Measurements from ENCODE around the gene CHD1L. TPM values are rescaled to one million over a fixed set of nuclear protein-coding genes. Genes with fewer than 3 reads are reported as not detected.
"Not testable (repeated sequence)": the region's sequence is repeated elsewhere in the genome, so short reads cannot be mapped to it uniquely, and the experiment has no call there.

Gene CHD1L
- total RNA-seq (2014; rRNA removed; shearing (Covaris generic); ENCODE audit: low replicate concordance): 89.4 and 97.1 TPM in 2 replicates

DNA sequence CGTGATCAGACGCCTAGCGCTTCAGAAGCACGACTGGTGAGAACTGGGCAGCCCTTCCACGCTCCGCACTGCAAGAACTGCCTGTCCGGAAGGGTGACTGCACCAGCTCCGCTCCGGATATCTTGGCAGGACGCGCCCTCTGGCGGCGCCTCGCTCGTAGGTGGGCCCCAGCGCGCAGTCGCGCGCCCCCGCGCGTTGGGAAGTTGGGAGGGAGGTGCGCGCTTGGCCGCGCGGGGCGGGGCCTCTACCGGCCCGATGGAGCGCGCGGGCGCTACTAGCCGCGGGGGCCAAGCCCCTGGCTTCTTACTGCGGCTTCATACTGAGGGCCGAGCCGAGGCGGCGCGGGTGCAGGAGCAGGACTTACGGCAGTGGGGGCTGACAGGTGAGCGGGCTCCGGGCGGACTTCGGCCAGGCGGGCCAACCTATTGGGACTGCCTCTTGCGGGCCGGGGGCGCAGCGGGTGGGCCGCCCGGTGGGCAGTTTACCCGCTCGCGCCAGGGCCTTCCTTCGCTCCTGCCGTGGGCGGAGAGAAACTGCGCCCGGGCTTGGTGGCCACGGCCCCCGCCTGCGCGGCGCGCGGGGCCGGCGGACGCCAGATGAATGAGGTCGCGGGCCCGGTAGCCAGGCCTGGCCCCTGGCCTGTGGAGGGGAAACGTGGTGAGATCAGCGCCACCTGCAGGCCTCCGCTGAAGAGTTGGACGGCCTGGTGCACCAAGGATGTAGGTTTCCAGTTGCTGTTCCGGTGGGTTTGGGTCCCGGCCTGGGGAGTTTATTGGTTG is at the start of gene CHD1L:
TSS of gene CHD1L (plus strand) at position 236 of the 779 bp plus-strand sequence. CDS start at position 256, 20 bp downstream.
- DNase-seq: peak; percentile 97
- H3K9me3 ChIP-seq: peaks cover 3% of the 10 kb centered on the region; the same call in 1 of the 2 replicates
- peak within 1 kb of the TSS; percentile 78 for H3K4me3 ChIP-seq
- H3K36me3 ChIP-seq: peaks cover 9% of the 10 kb centered on the region
- H3K27me3 ChIP-seq: no peaks in the 10 kb centered on the region

DNA sequence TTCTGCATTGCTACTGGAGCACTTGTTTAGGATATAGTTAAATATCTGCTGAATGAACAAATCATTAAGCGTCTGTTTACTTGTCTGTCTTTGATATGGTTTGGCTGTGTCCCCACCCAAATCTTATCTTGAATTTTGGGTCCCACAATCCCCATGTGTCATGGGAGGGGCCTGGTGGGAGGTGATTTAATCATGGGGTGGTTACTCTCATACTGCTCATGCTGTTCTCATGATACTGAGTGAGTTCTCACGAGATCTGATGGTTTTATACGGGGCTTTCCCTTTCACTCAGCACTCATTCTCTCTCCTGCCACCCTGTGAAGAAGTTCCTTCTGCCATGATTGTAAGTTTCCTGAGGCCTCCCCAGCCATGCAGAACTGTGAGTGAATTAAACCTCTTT is 45.2 kb upstream of the CHD1L start:
- DNase-seq, H3K27me3 ChIP-seq, H3K4me3 ChIP-seq, H3K36me3 ChIP-seq, H3K9me3 ChIP-seq: not testable (repeated sequence)

DNA sequence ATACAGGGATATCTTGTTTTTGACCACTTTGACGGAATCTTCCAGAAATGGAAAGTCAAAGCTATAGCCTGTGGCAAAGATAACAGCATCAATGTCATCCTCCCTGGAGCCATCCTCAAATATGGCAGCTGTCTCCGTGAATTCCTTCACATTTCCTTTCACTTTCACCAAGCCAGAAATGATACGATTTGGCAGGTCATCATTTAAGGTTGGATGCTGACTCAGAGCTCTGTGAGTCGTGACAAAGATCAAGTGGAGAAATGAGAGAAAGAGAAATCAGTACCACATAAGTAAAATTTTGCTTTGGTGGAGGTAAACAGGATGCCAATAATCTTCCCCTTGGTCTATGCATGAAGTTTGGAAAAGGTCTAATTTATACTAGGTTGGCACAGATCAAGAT is 41.2 kb upstream of the CHD1L start:
- DNase-seq: peak; percentile 7

DNA sequence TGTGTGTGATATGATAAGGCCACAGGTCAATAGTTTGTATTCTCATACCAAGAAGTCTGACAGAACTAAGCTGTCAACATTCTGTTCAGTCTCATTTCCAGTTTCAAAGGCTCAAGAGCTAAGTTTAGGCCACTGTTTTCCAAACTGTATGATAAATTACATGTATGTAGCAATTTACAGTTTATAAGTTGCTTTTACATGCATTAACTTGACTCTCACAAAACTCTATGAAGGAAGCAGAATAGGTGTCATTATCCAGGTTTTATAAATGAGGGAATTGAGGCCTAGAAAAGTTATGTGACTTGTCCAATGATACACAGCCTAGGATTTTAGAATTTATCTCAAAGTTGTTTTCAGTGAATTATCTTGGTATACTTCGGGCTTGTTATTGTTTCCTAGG is 40.7 kb upstream of the CHD1L start:
- Histone ChIP-seq H3K4me3 (no peak overlapping the region), H3K27me3 (no peaks in the 10 kb centered on the region; the same call in 1 of the 2 replicates), H3K36me3 (no peaks in the 10 kb centered on the region), H3K9me3 (no peaks in the 10 kb centered on the region)
- DNase-seq: no peak

More for the DNA sequence above, 41.2 kb upstream of the CHD1L start:
- Histone ChIP-seq H3K9me3 (no peaks in the 10 kb centered on the region), H3K4me3 (no peak overlapping the region), H3K36me3 (no peaks in the 10 kb centered on the region), H3K27me3 (no peaks in the 10 kb centered on the region; the same call in 1 of the 2 replicates)

DNA sequence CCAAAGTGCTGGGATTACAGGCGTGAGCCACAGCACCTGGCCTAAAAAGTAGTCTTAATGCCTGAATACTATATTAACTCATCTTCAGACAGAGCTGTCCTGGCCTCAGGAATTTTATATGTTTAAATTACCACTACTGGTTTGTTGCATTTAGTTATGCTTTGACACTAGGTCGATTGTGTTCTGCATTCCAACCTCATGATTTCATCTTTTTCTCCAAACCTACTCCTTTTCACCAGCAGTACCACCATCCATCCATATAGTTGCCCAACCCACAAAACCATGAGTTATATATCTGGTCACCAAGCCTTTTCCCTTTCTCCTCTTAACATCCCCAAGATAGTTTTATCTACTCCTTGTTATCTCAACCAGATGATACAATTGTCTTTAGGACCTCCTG is 39.9 kb upstream of the CHD1L start:
- Histone ChIP-seq H3K4me3 (no peak overlapping the region), H3K9me3 (no peaks in the 10 kb centered on the region), H3K27me3 (no peaks in the 10 kb centered on the region; the same call in 1 of the 2 replicates), H3K36me3 (no peaks in the 10 kb centered on the region)
- no peak for DNase-seq

DNA sequence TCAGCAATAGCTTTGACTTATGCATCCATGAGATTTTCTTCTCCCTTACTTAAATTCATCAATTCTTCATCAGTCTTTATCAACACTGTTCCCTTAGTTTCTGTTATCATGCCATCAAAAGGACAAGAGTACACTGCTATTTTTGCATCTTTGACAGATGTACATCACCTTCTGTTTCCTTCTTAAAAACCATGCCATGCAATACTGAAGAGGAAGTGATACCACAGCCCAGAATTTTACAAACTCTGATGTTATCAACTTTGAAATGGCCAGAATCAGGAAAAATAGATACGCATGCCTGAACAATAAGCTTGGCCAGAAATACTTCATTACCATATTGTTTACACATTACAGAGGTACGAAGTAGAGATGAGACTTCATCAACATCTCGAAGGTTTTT is 38.4 kb upstream of the CHD1L start:
- Histone ChIP-seq H3K27me3 (no peaks in the 10 kb centered on the region), H3K9me3 (no peaks in the 10 kb centered on the region), H3K4me3 (no peak overlapping the region), H3K36me3 (no peaks in the 10 kb centered on the region)
- DNase-seq: no peak

DNA sequence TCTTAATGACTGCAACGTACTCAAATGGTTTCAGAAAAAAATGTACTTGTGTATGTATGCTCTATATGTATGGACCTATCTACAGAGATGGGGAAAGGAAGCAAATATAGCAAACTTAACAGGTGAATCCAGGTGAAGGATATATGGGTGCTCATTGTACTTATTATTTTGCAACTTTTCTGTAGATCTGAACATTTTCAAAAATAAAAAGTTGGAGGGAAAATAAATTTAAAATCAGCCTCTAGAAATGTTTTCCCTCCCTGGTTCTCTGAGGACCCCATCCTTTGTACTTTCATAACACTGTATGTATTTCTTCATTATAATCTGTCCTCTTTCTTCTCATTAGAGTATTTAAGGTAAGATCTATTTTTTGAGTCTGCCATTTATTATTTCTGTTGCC is 35.3 kb upstream of the CHD1L start:
- H3K36me3 ChIP-seq: no peaks in the 10 kb centered on the region
- no peak overlapping the region for H3K4me3 ChIP-seq
- DNase-seq: no peak
- H3K27me3 ChIP-seq: no peaks in the 10 kb centered on the region
- H3K9me3 ChIP-seq: no peaks in the 10 kb centered on the region

DNA sequence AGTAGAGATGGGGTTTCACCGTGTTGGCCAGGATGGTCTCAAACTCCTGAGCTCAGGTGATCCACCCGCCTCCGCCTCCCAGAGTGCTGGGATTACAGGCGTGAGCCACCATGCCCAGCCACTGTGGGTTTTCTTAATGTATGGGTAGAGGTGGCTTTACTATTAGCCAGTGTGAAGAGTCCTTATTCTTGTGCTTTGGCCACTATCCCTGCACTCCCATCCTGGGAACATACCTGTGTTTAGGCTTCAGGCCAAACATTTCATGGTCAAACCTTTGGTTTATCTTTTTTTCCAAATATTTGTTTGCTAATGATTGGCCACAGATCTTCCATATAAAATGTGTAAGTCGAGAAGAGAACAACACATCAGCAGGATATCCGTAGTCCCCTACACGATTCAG is 33.9 kb upstream of the CHD1L start:
- no peak for DNase-seq
- H3K4me3 ChIP-seq: no peak overlapping the region

DNA sequence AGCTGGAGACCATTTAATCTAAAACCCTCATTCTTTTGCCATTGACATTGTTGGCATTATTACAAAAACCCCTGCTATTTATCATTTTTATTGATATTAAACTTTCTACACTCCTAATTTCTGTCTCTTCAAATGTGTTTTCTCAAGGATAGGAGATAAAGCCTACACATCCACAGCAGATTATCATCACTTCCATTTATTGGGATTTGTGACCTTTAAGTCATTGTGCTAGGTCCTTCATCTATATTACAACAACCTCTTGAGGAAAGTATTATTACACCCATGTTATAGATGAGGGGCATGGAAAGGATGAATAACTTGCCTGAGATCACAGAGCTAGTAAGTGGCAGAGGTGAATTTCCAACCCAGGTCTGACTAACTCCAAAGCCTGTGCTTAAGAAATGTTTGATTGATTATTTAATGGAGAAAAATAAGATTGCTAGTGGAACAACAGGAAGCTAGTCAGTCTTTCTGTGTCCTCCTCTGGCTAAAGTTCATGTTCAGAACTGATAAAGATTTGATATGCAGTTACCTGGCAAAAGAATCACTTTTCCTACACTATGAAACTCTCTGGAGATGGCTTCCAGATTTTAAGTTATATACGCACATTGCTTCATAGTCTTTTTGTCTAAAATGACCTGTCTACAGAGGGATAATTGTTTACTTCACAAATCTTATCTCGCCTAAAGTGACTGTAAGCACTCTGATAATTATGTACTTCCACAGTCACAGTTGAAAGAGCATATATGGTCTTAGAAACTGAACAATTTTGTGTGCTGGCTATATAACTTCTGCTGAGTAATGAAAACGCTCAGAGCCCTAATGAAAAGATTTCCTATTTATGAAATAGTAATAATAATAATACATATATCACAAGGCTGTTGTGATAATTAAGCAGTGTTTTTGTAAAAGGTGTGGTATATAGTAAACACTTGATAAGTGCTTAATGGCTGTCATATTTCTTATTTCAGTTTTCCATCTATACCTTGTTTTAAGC is 32.4 kb upstream of the CHD1L start:
- no peak for DNase-seq
- H3K4me3 ChIP-seq: no peak overlapping the region
- H3K36me3 ChIP-seq: no peaks in the 10 kb centered on the region
- no peaks in the 10 kb centered on the region; the same call in 1 of the 2 replicates for H3K27me3 ChIP-seq
- H3K9me3 ChIP-seq: no peaks in the 10 kb centered on the region

More for the DNA sequence above, 33.9 kb upstream of the CHD1L start:
- H3K9me3 ChIP-seq: no peaks in the 10 kb centered on the region
- H3K27me3 ChIP-seq: no peaks in the 10 kb centered on the region; the same call in 1 of the 2 replicates
- no peaks in the 10 kb centered on the region for H3K36me3 ChIP-seq

DNA sequence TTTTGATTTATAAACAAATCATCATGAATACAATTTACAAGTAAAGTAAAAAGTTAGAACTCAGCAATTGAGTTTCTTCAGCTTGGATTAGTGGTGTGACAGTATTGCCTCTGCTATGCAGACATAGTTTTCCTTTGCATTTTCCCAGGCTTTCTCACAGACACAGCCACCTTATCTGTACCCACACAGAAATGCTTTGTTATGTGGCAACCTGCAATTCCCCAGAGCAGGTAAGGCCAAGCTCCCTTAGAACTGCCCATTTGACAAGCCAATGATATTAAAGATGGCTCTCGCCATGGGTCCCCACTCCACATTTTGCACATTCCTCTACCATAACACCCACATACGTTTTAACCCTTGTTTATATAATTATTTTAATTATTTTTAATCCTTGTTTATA is 31.5 kb upstream of the CHD1L start:
- no peaks in the 10 kb centered on the region; the same call in 1 of the 2 replicates for H3K27me3 ChIP-seq
- H3K36me3 ChIP-seq: no peaks in the 10 kb centered on the region
- DNase-seq: no peak
- H3K9me3 ChIP-seq: no peaks in the 10 kb centered on the region
- no peak overlapping the region for H3K4me3 ChIP-seq

DNA sequence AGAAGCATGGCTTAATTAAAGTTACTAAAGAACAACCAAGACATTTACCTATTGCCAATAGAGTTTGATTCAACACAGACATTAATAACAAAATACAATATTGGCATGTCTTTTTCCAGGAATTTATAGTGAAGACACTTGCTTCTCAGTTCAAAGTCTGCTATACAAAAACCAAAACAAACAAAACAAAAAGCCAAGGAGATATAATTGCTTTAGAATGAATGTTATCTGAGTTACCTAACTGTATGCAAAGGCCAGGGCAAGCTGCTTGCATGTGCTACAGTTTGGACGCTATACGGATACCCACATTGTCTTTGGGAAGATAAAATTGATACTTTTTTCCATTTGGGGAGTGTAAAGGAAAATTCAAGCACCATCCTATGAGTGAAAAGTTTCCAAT is 30.9 kb upstream of the CHD1L start:
- Histone ChIP-seq H3K27me3 (no peaks in the 10 kb centered on the region; the same call in 1 of the 2 replicates), H3K36me3 (no peaks in the 10 kb centered on the region), H3K4me3 (no peak overlapping the region), H3K9me3 (no peaks in the 10 kb centered on the region)
- DNase-seq: no peak

DNA sequence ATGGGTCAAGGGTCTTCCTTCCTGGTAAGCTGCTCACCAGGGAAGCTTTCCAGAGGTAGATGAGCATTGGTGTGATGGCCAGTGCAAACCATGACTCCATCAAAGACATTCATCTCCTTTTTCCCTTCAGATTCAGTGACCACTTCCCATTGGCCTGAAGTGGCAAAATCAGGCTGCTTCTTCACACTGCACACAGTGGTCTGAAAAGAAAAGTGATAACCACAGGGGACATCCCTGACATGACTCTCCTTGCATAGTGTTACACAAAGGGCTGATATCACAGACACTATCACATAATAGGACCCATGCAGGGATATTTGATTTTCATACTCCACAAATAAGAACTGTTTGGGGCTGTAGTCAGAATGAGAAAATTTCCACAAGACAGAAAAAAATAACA is 29.2 kb upstream of the CHD1L start:
- DNase-seq: no peak
- H3K4me3 ChIP-seq: no peak overlapping the region
- H3K27me3 ChIP-seq: no peaks in the 10 kb centered on the region; the same call in 1 of the 2 replicates
- H3K9me3 ChIP-seq: no peaks in the 10 kb centered on the region
- no peaks in the 10 kb centered on the region for H3K36me3 ChIP-seq

DNA sequence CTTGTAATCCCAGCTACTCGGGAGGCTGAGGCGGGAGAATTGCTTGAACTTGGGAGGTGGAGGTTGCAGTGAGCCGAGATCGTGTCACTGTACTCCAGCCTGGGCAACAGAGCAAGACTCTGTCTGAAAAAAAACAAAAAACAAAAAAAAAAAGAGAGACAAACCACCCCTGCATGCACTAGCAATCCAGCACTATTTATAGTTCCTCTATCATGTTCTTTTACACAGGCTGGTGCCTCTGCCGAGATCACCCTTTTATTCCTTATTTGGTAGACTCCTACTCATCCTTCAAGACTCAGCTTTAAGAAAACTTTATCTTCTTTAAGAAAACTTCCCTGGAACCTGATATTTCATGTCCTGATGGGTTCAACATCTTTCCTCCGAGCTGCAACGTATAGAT is 28.2 kb upstream of the CHD1L start:
- no peak for DNase-seq
- no peaks in the 10 kb centered on the region; the same call in 1 of the 2 replicates for H3K27me3 ChIP-seq
- no peaks in the 10 kb centered on the region for H3K36me3 ChIP-seq

DNA sequence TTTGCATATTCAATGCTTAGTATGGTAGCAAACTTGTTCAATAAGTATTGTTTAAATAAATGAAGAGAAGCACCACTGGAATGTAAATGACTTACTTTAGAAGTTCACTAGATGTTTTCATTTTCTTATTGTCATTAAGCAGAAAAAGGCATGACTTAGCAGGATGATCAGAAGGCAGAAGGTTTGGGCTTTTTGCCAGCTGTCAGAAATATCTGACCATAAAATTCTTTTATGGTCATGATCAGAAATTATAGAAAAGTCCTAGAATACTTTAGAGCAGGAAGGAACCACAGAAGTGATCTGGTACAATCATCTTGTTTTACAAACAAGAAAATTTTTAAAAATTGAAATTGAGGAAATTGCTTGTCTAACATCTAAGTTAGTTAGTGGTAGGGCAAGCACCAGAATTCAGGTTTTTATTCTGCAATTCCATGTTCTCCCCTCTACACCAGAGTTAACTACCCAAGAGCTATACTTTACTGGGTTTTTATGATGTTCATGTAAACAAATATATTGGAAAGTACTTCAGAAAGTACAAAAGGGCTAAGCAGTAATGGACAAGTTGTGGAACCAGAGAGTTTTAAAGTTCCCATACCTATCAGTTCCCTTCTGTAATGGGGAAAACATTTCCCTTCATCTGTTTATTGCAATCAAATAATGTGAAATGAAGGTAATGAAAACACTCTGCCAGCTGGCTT is 27.5 kb upstream of the CHD1L start:
- H3K4me3 ChIP-seq: no peak overlapping the region
- no peaks in the 10 kb centered on the region; the same call in 1 of the 2 replicates for H3K27me3 ChIP-seq
- H3K9me3 ChIP-seq: no peaks in the 10 kb centered on the region
- DNase-seq: no peak
- H3K36me3 ChIP-seq: no peaks in the 10 kb centered on the region

More for the DNA sequence above, 28.2 kb upstream of the CHD1L start:
- H3K4me3 ChIP-seq: no peak overlapping the region
- no peaks in the 10 kb centered on the region for H3K9me3 ChIP-seq

DNA sequence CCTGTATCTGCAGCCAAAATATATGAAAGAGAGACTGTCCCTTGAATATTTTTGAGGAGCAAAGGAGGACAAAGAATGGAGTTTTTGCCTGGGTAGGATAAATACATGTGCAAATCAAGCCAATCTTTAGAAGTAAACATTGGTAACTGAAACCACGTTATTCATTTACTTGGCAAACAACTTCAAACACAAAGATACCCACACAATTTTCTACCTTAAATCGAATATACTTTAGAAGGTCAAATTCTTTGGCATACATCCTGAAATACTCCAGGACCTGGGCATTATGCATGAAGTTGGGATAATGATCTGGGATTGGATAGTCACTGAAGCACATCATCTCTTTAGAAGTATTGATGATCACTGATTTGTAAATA is 27.0 kb upstream of the CHD1L start:
- no peaks in the 10 kb centered on the region for H3K36me3 ChIP-seq
- no peak for DNase-seq
- H3K9me3 ChIP-seq: no peaks in the 10 kb centered on the region
- H3K27me3 ChIP-seq: no peaks in the 10 kb centered on the region; the same call in 1 of the 2 replicates
- no peak overlapping the region for H3K4me3 ChIP-seq

DNA sequence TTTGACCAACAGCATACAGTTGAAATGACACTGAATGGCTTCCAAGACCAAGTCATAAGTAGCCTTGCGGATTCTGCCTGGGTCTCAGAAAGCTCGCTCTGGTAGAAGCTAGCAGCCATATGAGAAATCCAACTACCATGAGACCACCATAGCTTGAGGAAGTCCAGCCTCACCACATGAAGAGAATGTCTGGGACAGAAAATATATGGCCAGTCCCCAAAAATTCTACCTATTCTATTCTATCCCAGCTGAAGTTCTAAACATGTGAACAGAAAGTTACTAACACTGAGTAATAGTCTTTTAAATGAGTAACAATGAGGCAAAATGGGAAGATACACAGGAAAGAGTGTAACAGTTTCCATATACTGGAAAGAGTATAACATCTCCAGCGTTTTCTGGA is 26.4 kb upstream of the CHD1L start:
- no peaks in the 10 kb centered on the region; the same call in 1 of the 2 replicates for H3K27me3 ChIP-seq
- no peaks in the 10 kb centered on the region for H3K36me3 ChIP-seq
- DNase-seq: no peak
- H3K4me3 ChIP-seq: no peak overlapping the region
- H3K9me3 ChIP-seq: no peaks in the 10 kb centered on the region
